HG03045 (cell line): ENCODE results near the gene GPX4.
"Not testable (repeated sequence)": the region's sequence is repeated elsewhere in the genome, so short reads cannot be mapped to it uniquely, and the experiment has no call there.

Experiments used
- ATAC-seq: cut with Tn5 transposase; IDR thresholded peaks from one replicate; pipeline ENCODE4 v1.9.1; 2021; ENCODE audit warnings: mild to moderate bottlenecking, moderate library complexity; ENCODE audit not compliant: unreplicated experiment

GPX4 gene

DNA sequence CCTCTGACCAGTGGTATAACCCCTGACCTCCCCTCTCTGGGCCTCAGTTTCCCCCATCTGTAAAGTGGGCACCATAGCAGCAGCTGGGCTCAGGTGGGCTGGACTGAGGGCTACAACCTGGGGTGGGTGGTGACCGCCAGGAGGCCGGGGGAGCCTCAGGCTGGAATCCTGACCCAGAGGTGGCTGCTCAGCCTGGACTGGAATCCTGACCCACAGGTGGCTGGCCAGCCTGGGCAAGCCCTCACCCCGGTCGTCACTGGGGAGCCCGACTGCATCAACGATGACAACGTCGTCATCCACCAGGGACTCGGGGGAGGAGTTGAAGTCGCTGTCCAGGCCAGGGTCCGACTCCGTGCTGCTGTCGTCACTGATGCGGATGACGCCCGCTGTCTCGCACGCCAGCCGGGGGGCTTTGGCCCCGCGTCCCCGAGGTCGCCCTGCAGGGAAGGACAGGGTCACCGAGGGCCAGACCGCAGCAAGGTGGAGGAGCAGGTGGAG is 10.2 kb downstream of the GPX4 start:
- ATAC-seq, result no peak

DNA sequence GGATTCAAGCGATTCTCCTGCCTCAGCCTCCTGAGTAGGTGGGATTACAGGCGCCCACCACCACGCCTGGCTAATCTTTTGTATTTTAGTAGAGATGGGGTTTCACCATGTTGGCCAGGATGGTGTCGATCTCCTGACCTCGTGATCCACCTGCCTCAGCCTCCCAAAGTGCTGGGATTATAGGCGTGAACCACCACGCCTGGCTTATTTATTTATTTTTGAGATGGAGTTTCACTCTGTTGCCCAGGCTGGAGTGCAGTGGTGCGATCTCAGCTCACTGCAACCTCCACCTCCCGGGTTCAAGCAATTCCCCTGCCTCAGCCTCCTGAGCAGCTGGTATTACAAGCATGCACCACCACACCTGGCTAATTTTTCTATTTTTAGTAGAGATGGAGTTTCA is 10.9 kb downstream of the GPX4 start:
- not testable (repeated sequence) for ATAC-seq

DNA sequence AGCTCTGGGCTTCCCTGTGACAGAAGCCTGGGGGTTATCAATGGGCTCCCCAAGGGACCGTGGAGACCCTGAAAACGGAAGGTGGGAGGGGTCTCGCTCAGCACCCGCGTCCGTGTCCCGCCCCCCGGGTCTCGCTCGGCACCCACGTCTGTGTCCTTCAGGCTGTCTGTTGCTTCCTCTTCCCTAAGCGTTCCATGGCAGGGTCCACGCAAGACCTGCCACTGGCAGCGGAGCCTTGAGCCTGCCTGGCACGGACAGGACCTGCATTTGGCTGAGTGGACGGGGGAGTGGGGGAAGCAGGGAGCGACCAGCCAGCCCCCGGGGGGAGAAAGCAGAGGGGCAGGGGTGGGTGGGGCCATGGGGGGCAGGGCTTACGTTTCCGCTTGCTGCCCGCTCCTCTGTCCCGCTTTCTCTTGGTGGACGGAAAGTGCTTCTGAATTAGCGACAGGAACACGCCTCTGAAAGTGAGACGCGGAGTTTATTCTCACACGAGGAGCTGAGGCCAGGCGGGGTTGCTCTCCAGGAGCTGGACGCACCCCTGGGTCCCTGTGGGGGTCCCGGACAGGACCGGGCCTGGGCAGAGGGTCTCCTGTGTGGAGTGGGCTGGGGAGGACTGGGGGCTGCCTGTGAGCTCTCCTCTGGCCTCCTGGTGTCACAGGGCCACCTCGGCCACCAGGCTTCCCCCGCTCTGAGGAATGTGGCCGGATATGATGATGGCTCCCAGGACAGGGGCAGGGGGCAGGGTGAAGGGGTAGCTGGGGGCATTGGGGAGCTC is 12.0 kb downstream of the GPX4 start:
- no peak for ATAC-seq

- ATAC-seq, result no peak
These were observed 13.2 kb downstream of the GPX4 start for GRCh38 chr19:1116726-1117581.

DNA sequence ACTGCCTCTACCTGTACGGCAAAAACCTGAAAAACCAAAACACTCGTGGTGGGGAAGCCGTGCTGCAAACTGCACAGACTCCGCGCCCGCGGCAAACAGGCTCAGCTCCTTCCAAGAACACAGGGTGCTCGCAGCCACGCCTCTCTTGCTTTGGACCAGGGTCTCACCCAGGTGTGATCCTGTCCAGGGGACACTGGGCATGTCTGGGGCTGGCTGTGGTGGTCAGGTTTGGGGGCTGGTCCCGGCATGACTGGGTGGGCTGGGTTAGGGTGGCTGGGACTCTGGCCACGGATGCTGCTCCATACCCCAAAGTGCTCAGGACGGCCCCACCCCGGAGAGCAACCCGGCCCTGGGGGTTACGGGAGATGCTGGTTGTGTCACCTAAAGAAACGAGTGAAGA is 13.9 kb downstream of the GPX4 start:
- no peak for ATAC-seq

DNA sequence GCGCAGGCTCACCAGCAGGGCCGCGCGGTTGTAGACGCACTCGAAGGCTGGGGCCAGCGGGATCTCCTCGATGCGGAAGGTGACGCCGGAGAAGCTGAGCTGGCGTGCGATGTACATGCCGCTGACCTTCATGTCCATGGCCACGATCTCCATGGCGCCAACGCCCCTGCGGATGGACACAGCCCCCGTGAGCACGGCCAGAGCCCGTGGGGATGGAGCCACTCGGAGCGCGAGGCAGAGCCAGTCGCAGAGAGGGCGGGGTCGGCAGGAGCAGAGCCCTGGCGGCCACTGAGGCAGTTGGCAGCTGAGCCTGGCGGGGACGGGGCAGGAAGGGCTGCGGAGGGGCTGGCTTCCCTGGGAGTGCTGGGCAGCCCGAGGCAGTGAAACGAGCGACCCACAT is 15.2 kb downstream of the GPX4 start:
- ATAC-seq, result no peak

GRCh38 chr19:1119475-1120217 is 15.9 kb downstream of the GPX4 start:
- ATAC-seq, result no peak

DNA sequence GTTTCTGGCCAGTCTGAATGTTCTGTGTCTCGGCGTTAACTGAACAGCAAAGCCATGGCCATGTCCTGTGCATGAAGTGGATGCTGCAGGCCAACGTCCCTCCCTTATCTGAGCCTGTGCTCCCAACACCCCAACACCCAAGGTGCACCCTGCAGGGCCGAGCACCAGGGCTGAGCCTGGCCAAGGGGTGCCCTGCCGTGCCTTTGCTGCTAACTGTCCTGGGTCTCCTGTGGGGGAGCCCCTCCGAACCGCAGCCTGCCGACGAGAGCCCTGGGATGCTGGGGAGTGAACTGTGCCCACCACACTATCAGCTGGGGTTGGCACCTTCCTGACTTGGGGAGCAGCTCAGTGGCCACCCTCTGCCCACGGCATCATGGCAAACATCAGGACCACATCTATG is 17.6 kb downstream of the GPX4 start:
- no peak for ATAC-seq

GRCh38 chr19:1122021-1122971 is 18.5 kb downstream of the GPX4 start:
- ATAC-seq, result no peak

GRCh38 chr19:1122972-1123363 is 19.2 kb downstream of the GPX4 start:
- ATAC-seq, result no peak

- ATAC-seq, result no peak
These were observed 19.6 kb downstream of the GPX4 start for GRCh38 chr19:1123381-1123780.

DNA sequence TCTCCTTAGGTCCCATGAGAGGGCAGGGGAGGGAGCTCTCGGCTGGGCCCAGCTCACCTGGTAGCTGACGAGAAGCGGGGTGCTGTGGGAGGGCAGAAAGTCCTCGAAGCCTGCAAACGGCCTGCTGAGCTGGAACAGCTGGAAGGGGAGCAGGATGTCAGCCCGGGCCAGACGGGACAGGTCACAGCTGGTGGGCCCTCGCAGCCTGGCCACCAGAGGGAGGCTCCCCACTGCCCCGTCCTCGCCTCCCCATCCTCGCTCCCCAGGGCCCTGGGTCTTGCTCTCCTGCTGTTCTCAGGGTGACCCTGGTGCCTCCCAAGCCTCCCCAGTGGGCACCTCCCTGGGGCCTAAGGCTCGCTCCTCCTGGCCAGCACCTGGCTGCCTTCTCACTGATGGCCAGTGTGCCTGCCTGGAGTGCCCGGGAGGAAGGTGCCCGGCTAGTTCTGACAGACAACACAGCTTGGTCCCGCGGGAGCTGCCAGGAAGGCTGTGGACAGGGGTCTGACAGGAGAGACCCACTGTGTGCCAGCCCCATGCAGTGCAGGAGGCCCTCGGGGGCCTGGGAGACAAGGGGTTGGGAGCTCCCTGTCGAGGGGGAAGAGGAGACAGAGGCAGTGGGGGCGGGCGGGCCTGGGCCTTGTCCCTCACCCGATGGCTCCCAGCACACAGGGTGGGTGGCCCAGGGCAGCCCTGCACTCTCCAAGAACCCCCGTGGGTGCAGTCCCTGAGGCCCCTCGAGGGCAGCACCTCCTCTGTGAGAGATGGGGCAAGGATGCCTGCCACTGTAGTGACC is 20.3 kb downstream of the GPX4 start:
- ATAC-seq, result no peak

DNA sequence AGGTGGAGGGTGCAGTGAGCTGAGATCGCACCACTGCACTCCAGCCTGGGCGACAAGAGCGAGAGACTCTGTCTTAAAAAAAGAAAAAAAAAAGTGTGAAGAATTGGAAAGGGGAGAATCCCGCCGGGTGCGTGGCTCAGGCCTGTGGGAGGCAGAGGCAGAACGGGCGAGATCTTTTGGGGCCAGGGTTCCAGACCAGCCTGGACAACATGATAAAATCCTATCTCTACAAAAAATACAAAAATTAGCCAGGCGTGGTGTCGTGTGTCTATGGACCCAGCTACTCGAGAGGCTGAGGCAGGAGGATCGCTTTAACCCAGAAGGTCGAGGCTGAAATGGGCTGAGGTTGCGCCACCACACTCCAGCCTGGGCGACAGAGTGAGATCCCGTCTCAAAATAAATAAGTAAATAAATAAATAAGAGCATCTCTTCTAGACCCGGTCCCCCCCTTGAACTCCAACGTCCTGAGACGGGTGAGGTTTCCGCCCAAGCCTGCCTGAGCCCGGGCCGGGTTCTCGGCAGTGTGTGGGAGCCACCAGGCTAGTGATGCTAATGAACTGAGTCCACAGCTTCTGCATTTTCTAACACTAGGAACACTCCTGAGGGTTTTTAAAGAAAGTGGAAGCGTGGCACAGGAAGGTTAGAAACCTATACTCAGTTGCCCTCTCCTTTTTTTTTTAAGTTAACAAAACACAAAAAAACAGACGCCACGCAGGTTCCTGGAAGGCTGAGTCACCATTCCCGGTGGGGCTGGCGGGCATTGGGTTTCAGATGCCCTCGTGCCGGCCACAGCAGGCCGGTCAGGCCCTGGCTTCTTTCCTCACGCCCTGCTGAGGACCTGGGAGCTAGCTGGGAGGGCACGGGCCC is 22.0 kb downstream of the GPX4 start:
- no peak for ATAC-seq

DNA sequence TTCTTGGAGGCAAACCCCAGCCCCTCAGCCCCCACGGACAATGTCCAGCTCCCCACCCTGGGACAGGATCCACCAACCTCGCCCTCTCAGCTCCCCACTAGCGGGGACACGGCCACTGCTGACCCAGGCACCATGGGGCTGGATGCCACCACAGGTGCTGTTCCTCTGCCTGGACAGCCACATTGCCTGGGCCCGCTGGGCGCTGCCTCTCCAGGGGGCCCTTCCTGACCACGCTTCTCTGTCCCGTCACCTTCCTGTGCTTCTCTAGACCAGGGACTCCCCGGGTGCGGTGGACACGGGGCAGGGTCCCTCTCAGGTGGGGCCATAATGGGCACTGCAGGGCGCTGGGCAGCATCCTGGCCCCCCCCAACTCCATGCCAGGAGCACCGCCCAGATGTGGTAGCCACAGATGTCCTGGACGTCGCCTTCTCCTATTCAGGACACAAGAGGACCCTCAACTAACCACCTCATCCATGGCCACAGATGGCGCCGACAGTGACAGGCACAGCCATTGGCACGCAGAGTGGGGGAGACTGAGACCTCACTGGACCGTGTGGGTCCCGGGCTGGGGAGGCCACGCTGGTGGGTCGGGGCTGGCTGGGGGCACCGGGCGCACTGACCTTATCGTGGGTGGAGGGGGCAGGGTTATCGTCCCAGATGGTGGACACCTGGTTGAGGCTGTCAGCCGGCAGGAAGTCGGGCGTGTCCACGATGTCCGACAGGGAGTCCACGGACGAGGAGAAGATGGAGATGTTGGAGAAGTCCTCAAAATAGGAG is 23.4 kb downstream of the GPX4 start:
- no peak for ATAC-seq

DNA sequence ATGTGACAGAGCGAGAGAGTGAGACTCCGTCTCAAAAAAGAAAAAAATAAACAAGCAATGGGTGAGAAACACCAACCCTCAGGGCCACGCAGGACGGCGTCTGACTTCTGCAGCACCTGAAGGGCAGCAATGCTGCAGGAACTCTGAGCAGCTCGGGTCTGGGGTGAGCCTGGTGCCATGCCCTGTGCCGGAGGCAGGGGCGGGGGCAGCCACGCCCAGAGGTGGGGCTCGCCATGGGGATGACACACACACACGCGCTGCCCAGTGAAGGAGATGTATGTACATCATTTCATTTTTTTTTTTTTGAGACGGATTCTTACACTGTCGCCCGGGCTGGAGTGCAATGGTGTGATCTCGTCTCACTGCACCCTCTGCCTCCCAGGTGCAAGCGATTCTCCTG is 24.3 kb downstream of the GPX4 start:
- ATAC-seq, result no peak

DNA sequence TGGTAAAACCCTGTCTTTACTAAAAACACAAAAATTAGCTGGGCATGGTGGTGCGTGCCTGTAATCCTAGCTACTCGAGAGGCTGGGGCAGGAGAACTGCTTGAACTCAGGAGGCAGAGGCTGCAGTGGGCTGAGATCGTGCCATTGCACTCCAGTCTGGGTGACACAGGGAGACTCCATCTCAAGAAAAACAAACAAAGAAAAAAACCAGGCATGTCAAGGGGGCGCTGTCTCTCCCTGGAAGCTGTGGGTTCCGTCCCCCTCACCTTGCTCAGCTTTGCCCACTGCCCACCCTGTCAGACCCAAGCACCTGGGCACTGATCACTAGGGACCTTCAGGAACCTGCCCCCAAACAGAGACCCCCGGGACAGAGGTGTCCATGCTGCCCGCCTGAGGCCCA is 25.3 kb downstream of the GPX4 start:
- ATAC-seq, result not testable (repeated sequence)

DNA sequence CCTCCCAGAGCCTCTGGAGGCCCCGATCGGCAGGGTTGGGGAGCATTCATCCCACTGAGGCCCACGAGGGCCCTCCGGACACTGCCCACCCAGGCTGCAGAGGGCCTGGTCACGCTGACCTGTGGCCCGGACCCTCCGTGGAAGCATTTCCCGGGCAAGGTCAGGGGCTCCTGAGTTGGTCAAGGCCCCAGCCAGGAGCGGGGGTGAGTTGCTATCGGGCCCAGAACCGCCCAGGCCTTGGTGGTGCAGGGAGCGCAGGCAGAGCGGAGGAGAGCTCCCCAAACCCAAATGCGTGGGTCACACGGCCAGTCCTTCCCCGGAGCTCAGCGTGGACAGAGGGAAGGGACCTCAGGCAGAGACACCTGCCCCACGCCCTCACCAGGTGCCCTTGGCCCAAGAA is 25.7 kb downstream of the GPX4 start:
- no peak for ATAC-seq
